GM21576 (cell line): Measurements from ENCODE around the gene DHDDS.
"Not testable (repeated sequence)": the region's sequence is repeated elsewhere in the genome, so short reads cannot be mapped to it uniquely, and the experiment has no call there.

Source experiments
- ATAC-seq: cut with Tn5 transposase; IDR thresholded peaks from one replicate; pipeline ENCODE4 v1.9.1; 2021; ENCODE audit warnings: mild to moderate bottlenecking, moderate library complexity; ENCODE audit not compliant: unreplicated experiment

The DHDDS gene

DNA sequence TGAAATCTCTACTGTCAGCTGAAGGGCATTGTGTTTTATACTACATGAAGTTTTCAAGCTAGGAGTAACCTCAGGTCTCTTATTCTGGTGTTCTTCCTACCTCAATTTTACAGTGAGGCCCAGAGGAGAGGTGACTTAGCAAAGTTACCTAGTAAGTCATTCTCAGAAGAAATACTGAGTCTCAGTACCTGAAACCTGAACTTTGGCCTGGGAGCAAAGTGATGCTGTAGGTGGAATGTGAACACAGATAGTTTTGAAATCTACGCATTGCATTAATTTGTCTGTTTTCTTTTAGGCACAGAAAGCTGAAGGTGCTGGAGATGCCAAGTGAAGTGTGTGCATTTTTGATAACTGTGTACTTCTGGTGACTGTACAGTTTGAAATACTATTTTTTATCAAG is 42.7 kb downstream of the DHDDS start:
- ATAC-seq: no peak

DNA sequence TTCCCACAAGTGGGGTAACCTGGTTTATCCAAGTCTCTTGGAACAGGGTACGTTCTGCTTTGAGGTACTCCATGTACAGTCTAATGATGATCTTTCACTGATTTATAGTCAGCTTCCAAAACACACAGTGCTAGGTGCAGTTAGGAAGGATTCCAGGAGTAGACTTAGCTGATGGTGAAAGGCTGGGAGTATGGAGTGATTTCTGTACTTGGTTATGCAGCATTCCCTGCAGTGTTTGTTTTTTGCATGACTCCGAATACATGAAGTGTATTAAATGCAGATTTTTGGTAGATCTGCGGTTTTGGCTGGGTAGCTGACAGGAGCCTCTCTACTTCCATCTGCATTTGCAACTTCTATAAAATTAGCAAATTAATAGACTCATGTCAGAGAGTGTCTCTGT is 43.9 kb downstream of the DHDDS start:
- no peak for ATAC-seq

DNA sequence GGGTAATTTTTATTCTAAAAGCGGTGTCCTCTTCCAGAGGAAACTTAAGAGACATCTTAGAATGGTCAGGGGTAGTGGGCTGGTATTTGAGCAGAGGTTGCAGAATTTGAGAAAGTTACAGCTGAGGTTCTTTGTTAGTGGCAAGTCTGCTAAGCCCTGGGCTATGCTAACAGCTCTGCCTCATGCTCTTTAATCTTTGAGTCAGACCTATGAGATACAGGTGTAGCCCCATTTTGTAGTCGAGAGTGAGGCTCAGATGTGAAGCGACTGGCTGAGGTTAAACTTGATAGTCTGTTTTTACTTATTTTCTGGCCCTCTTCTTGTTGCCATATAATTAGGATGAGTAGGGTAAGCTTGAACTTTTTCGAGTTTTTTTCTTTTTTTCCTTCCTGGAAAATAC is 44.8 kb downstream of the DHDDS start:
- ATAC-seq: no peak

DNA sequence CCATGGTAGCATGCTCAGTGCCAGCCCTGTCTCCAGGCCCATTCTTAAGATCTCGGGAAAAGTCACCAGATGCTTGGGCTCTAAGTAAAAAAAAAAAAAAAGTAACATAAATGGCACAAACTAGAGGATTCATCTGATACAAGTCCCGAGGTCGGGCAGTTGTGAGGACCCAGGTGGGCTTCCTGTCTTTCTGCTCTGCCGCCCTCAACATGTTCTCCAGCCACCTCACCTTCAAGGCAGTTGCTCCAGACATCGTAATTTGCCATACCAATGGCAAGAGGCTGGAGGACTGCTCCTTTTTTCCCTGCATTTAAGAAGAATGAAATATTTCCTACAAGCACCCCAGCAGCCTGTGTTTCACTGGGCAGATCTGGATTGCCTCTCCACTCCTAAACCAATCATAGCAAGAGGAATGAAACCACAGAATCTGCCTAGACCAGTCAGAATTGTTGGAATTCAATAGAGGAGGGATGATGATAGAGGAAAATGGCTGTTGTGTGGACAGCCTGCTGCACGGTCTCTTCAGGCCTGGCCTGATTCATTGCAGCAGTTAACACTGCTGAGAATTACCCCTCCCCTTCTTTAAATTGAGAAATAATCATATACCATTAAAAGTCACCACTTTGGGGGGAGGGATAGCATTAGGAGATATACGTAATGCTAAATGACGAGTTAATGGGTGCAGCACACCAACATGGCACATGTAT is 45.5 kb downstream of the DHDDS start:
- no peak for ATAC-seq

DNA sequence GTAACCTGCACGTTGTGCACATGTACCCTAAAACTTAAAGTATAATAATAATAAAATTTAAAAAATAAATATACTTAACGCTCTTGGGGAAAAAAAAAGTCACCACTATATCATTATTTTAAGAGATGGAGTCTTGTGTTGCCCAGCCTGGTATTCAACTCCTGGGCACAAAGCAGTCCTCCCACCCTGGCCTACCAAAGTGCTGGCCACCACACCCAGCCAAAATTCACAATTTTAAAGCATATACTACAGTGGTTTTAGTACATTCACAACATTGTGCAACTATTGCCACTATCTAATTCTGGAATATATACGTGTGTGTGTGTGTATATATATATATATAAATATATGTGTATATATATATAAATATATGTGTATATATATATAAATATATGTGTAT is 46.0 kb downstream of the DHDDS start:
- ATAC-seq: no peak

DNA sequence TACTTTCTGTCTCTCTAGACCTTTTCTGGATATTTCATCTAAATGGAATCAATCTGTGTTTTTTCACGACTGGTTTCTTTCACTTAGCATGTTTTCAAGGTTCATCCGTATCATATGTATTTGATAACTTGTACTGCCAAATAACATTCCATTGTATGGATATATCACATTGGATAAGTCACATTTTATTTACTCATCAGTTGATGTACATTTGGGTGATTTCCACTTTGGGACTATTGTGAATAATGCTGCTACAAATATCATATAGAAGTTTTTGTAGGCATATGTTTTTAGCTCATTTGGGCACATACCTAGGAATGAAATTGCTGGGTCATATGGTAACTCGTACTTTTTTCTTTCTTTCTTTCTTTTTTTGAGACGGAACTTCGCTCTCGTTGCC is 46.9 kb downstream of the DHDDS start:
- ATAC-seq: no peak

DNA sequence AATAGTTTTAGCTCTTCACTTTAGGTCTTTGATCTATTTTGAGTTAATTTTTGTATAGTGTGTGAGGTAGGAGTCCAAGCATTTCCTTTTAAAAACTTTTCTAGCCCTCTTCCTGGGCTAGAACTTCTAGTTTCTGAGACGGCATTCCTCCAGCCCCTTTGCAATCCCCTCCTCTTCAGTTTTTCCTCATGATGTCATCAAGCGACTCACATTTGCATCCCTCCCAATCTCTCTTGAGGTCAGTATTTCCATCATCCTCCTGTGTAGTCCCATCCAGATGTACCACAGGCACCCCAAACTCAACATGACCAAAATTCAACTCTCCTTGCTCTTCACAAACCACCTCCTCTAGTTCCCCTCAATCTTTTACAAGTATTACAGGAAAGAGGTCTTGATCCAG is 50.8 kb downstream of the DHDDS start:
- ATAC-seq: no peak

DNA sequence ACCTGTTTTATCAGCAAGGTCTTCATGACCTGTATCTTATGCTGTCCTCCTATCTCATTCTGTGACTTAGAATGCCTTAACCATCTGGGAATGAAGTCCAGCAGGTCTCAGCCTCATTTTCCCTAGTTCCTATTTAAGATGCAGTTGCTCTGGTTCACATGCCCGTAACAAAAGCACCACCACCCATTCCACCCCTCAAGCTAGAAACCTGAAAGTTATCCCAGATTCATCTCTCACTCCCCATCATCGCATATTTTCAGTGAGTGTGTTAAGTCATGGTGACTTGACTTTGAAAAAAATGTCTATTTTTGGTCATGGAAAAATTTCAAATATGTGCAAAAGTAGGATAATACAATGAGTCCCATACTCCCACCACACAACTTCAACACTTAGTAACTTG is 51.9 kb downstream of the DHDDS start:
- ATAC-seq: no peak

DNA sequence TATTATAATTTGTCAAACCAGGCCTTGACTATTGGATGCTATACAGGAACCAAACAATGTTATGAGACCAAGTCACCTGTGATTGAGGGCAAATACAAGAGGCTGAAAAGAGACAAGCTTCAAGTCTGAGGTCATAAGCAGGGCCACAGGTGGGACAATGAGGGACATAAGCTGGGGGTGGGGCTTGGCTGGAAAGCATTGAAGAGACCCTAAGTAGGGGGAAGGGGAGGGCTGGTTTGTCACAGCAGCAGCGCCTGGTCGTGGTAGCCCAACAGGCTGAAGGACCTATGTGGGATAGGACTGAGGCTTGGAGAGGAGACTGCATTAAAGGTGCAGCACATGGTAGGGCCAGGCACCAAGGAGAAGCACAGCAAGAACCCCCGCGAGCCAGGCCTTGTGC is 58.0 kb downstream of the DHDDS start:
- no peak for ATAC-seq

DNA sequence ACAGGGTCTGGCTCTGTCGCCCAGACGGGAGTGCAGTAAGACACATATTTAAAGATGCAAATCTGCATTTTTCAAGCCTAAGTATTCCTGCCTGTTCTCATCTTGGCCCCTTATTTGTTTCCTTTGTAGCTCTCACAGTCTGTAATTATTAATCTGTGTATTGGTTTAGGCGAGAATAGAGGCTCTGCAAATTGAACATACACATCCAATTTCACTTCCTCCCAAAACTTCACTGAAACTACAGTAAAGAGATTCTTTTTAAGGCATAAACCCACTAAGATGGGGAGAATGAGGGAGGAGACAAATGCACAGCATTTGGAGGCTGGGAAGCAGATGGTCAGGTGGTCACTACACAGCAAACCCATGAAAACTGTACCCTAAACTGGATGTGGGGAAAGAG is 61.1 kb downstream of the DHDDS start:
- no peak for ATAC-seq

DNA sequence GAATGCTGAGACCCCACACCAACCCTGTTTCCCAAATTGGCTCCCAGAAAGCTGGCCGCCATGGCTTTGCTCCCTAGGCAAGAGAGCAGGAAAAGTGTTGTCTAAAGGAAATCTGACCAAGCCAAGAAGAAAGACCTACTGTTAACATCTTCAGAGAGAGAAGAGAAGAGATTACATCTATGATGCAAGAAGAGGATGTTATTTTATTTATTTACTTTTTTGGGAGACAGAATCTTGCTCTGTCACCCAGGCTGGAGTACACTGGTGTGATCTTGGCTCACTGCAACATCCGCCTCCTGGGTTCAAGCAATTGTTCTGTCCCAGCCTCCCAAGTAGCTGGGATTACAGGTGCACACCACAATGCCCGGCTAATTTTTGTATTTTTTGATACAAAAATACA is 61.8 kb downstream of the DHDDS start:
- ATAC-seq: no peak

DNA sequence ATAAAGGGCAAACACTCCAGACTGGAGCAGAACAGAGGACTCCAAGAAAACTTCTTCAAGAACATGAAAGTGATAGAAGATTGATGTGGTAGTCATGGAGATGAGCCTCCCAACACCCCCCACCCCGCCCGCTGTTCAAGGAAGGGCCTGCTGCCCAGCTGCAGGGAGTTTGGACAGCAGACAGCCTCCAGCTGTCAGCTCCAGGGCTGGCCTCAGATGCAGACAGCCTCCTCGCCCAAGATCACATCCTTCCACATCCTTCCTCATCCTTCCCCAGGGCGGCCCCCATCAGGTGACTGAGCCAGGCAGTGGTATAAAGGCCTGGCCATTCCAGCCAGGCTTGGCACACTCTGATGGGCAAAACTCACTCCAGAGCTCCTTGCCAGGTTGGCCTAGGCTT is 64.7 kb downstream of the DHDDS start:
- ATAC-seq: no peak

DNA sequence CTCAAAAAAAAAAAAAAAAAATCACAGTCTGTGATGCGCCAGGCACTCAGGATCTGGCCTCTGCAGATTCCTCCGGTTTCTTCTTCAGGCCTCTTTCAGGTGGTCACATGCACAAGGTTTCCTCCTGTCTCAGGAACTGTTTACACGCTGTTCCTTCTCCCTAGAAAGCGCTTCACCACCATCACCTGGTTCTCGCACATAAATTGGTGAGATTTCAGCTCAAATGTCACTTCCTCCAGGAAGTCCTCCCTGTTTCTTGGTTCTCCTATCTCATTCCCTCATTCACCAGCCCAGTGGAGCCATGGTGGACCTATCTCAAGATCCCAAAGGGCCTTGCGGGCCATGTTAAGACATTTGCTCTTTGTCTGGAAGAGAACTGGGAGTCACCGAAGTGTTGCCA is 66.8 kb downstream of the DHDDS start:
- ATAC-seq: no peak

DNA sequence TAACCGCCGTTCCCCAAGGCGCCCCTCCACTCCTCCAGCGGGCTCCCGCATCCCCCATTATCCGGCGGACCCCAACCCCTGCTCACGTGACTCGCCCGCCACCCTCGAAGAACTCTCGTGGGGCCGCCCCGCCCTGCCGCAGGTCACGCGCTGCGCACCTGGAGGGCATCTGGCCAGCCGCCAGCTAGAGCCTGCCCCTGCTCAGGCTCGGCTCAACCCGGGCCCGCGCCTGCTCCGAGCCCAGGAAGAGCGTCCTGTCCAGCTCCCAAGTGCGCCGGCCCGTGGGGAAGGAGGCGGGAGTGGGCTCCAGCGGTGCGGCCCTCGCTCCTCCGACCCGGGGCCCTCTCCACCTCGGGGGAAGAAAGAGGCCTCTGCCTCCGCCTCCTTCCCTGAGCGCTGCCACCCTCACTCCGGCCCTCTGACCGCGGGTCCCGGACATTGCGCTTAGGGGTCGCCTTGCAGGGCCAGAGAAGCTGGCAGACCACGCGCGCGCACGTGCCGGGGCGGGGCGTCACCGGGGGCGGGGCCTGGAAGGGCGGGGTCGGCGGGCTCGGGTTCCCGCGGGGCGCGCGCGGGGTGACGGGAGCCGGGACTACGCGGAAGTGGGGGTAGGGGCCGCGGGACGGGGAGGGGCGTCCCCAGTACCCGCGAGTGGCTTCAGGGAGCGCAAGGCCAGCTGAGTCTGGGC is 68.5 kb downstream of the DHDDS start:
- peak; percentile 59 for ATAC-seq

DNA sequence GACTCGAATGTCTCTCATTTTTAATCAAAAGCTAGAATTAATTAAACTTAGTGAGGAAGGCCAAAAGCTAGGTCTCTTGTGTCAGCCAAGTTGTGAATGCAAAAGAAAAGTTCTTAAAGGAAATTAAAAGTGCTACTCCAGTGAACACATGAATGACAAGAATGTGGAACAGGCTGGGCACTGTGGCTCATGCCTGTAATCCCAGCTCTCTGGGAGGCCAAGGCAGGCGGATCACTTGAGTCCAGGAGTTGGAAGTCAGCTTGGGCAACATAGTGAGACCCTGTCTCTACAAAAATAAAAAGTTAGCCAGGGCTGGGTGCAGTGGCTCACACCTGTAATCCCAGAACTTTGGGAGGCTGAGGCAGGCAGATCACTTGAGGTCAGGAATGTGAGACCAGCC is 78.6 kb downstream of the DHDDS start:
- not testable (repeated sequence) for ATAC-seq

DNA sequence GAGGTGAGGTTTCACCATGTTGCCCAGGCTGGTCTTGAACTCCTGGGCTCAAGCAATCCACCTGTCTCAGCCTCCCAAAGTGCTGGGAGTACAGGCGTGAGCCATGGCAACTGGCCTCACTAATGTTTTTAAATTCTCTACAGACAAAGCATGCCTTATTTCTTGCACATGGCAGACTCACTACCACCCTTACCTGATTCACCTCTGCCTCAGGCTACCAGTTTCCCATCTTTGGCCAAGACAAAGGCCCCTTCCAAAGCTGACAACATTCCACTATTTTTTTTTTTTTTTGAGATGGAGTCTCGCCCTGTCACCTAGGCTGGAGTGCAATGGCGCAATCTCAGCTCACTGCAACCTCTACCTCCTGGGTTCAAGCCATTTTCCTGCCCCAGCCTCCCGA is 83.7 kb downstream of the DHDDS start:
- not testable (repeated sequence) for ATAC-seq

DNA sequence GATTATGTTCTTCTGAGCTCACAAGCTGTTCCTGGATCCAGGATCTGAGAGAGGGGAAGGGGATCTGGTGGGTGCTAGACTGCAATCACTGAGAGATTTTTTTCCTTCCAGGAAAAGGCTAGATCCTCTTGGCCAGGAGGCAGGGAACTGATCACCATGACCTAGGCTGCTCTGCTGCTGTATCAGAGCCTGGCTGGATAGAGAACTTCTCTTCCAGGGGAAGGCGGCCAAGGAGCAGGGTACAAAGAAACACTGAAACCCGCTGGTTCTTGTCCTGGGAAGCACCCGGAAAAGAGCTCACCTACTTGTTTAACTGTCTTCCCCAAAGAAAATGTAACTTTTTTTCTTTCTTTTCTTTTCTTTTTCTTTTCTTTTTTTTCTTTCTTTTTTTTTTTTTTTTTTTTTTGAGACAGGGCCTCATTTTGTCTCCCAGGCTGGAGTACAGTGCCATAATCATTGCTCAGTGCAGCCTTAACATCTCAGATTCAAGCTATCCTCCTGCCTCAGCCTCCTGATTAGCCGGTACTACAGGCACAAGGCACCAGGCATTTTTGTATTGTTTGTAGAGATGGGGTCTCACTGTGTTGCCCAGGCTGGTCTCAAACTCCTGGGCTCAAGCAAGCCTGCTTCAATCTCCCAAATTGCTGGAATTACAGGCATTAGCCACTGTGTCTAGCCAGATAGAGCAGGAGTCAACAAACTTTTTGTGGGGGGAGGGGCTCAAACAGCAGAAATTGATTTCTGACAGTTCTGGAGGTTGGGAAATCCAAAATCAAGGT is 85.1 kb downstream of the DHDDS start:
- ATAC-seq: no peak

DNA sequence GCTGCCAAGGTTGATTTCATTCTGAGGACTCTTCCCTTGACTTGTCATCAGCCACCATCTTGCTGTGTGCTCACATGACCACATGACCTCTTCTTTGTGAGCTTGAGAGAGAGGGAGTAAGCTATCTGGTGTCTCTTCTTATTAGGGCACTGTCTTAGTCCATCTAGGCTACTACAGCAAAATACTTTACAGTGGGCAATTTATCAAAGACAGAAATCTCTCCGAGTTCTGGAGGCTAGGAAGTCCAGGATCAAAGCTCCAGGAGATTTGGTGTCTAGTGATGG is 85.6 kb downstream of the DHDDS start:
- ATAC-seq: no peak

DNA sequence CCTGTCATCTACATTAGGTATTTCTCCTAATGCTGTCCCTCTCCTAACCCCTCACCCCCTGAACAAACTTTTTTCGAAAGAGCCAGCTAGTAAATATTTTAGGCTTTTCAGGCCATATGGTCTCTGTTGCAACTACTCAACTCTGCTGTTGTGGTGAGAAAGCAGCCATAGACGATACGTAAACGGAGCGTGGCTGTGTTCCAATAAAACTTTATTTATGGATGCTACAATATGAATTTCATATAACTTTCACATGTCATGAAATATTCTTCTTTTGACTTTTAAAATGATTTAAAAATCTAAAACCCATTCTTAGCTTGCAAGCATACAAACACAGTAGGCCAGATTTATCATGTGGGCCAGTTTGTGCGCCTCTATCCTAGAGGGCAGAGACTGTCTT is 86.2 kb downstream of the DHDDS start:
- no peak for ATAC-seq

DNA sequence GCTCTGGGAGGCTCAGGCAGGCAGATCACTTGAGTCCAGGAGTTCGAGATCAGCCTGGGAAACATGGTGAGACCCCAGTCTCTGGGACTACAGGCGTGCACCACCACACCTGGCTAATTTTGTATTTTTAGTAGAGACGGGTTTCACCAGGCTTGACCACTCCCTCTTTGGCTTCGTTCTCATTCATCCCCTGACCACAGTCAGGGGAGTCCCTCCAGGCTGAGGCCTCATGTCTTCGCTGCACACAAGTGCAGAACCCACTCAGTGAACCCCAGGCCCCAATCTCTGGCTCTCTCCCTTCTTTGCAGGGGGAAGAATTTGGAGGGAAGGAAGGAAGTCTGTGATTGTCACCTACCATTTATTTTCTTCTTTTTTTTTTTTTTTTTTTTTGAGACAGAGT is 88.2 kb downstream of the DHDDS start:
- no peak for ATAC-seq
